M059J (cell line): ENCODE results near the gene VPS13A. TPM values are rescaled to one million over a fixed set of nuclear protein-coding genes. Genes with fewer than 3 reads are reported as not detected.
"Not testable (repeated sequence)": the region's sequence is repeated elsewhere in the genome, so short reads cannot be mapped to it uniquely, and the experiment has no call there.

Source experiments
- DNase-seq: peaks from one replicate; pipeline ENCODE4 v3.0.0-alpha.2; 2012; ENCODE audit warnings: low read depth
- total RNA-seq: library from RNA; depleted of rRNA; stranded (reverse); fragments of >200 nt; shearing (Covaris generic); gene quantifications from 2 replicates; pipeline ENCODE4 v1.2.3, GENCODE V29; 2014

VPS13A gene
- total RNA-seq, 1 experiment from 2014 or later, result 8.5 TPM

- no peak for DNase-seq
Observed at GRCh38 chr9:77423841-77424240, 246.5 kb downstream of the VPS13A start.

- DNase-seq, result peak; percentile 35
Observed at GRCh38 chr9:77424993-77425392, 247.7 kb downstream of the VPS13A start.

GRCh38 chr9:77426712-77427111, 249.4 kb downstream of the VPS13A start:
- DNase-seq, result no peak

GRCh38 chr9:77427256-77427927, 250.1 kb downstream of the VPS13A start:
- no peak for DNase-seq

- no peak for DNase-seq
Observed at GRCh38 chr9:77429928-77430327, 252.6 kb downstream of the VPS13A start.

GRCh38 chr9:77432053-77432452, 254.7 kb downstream of the VPS13A start:
- no peak for DNase-seq

GRCh38 chr9:77433675-77434445, 256.5 kb downstream of the VPS13A start:
- peak; percentile 67 for DNase-seq

GRCh38 chr9:77435277-77435676, 257.9 kb downstream of the VPS13A start:
- no peak for DNase-seq

- DNase-seq, result no peak
Observed at GRCh38 chr9:77435688-77436087, 258.4 kb downstream of the VPS13A start.

GRCh38 chr9:77438653-77439052, 261.3 kb downstream of the VPS13A start:
- DNase-seq, result no peak

- no peak for DNase-seq
Observed at GRCh38 chr9:77440057-77440456, 262.7 kb downstream of the VPS13A start.

GRCh38 chr9:77441124-77441523, 263.8 kb downstream of the VPS13A start:
- DNase-seq, result not testable (repeated sequence)

- no peak for DNase-seq
Observed at GRCh38 chr9:77442436-77442835, 265.1 kb downstream of the VPS13A start.

GRCh38 chr9:77447646-77448045, 270.3 kb downstream of the VPS13A start:
- no peak for DNase-seq

GRCh38 chr9:77449240-77450084, 272.1 kb downstream of the VPS13A start:
- DNase-seq, result peak; percentile 86

- DNase-seq, result no peak
Observed at GRCh38 chr9:77450085-77450475, 272.7 kb downstream of the VPS13A start.

- DNase-seq, result no peak
Observed at GRCh38 chr9:77451507-77451906, 274.2 kb downstream of the VPS13A start.

- no peak for DNase-seq
Observed at GRCh38 chr9:77453825-77454647, 276.7 kb downstream of the VPS13A start.

- no peak for DNase-seq
Observed at GRCh38 chr9:77454663-77455062, 277.3 kb downstream of the VPS13A start.

- DNase-seq, result peak; percentile 45
Observed at GRCh38 chr9:77455312-77455927, 278.1 kb downstream of the VPS13A start.

GRCh38 chr9:77456829-77457437, 279.6 kb downstream of the VPS13A start:
- peak; percentile 88 for DNase-seq
